Activated CD4-positive, CD25-positive, alpha-beta regulatory T cell treated with anti-CD3 and anti-CD28 coated beads, Interleukin-2, amount 50 U/mL, for 16 hours (primary cell): ENCODE measurements around the gene KMT5B.
"Not testable (repeated sequence)": the region's sequence is repeated elsewhere in the genome, so short reads cannot be mapped to it uniquely, and the experiment has no call there.

Experiments
- DNase-seq: peaks from one replicate; pipeline ENCODE4 v3.0.0-alpha.2; 2020; ENCODE audit warnings: low read depth, low spot score

KMT5B gene

DNA sequence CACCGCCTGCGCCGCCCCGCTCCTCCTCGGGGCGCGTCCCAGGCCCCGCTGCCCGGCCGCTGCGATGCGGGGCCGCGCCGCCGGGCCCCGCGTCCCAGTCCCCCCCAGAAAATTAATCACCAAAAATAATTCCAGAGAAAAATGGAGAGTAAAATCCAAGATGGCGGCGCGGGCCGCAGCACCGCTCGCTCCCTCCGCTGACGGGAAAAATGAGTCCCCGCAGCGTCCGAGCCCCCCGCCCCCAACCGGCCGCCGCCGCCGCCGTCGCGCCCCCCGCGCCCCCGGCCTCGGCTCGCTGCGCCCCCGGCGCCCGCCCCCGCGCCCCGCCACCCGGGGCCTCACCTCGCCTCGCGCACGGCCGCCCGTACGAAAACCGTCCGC is at the start of gene KMT5B:
Gene KMT5B (minus strand): TSS at position 162 of the 381 bp plus-strand sequence. CDS start 23,220 bp downstream, outside the sequence.
- no peak for DNase-seq

- DNase-seq: no peak
These were observed 49.4 kb upstream of the KMT5B start for GRCh38 chr11:68262544-68262827.

DNA sequence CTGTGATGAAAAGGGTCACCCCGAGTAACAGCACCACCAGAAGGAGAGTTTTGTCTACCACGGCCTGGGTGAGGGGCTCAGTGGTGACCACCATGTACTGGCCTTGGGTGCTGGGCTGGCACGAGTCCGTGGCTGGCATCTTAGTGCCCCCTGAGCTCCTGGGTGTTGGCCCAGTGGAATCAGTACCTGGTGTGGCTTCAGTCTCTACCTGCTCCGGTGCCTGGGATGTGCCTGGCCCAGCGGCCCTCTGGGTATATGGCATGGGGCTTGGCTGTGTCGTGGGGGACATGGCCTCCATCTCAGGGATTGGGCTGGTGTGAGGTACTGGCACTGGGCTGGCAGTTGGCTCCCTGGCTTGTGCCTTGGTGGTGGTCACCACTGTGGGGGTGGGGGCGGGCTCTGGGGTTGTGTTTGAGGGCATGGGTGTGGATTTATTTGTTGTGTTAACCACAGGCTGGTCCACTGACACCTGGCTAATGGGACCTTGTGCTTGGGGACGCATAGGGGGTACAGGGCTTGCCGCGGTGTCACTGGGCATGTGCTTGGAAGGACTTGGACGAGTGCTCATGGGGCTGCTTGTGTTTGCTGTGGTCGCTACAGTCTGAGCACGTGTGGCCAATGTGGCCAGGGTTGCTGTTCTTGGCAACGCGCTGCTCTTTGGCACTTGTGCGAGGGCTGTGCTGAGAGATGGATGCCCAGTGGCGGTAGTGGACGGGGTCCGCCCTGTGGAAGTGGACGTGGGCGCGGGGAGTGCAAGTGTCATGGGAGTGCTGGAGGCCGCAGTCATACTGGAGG is 48.9 kb upstream of the KMT5B start:
- DNase-seq: no peak

GRCh38 chr11:68261006-68261405 is 47.9 kb upstream of the KMT5B start:
- no peak for DNase-seq

- no peak for DNase-seq
These were observed 47.4 kb upstream of the KMT5B start for GRCh38 chr11:68260484-68260883.

DNA sequence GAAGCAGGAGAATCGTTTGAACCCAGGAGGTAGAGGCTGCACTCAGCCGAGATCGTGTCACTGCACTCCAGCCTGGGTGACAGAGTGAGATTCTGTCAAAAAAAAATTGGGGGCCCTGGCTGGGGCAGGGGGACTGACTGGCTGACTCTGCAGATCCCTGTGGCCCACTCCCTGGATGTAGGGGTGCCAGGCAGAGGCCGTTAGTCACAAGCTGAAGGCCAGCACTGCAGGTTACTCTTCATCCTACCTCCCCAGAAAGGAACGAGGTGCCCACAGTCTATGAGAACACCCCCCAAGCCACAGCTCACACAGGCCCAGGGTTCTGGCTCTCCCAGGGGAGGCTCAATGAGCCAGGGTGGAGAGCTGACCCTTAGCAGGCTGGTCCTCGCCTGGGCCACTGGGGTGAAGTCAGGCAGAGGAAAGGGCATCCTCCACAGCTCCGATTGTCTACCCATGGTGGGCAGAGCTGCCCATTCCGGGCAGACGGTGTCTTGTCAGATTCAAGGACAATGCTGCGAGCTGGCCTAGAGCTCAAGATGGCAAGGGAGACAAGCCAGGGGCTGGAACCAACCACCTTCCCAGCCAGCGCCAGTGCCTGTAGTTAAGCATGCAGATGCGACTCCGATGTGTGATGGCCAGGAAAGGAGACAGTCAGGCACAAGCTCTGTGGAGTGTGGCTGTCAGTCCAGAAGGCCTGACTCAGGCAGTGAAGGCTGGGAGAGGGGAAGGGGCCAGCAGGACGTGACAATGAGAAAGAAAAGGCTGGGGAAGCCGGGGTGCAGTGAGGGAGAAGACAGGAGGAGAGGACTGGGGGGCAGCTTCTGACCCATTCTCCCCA is 46.2 kb upstream of the KMT5B start:
- DNase-seq: no peak

DNA sequence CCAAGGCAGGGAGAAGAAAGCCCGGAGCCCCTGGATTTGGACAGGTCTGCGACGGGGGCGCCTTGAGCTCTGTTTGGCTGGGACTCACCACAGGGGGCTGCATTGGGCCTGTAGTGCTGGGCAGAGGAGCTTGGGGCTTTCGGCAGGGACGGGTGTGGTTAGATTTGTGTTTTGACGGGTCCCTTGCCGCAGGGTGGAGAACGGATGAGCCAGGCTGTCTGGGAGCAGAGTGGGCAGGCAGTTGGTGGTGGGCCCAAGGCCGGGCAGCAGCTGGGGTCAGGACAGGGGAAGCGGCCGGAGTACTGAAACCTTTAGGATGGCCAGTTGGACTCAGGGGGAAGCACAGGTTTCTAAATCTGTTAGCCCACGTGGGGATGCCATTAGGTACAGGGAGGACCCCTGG is 45.3 kb upstream of the KMT5B start:
- no peak for DNase-seq

DNA sequence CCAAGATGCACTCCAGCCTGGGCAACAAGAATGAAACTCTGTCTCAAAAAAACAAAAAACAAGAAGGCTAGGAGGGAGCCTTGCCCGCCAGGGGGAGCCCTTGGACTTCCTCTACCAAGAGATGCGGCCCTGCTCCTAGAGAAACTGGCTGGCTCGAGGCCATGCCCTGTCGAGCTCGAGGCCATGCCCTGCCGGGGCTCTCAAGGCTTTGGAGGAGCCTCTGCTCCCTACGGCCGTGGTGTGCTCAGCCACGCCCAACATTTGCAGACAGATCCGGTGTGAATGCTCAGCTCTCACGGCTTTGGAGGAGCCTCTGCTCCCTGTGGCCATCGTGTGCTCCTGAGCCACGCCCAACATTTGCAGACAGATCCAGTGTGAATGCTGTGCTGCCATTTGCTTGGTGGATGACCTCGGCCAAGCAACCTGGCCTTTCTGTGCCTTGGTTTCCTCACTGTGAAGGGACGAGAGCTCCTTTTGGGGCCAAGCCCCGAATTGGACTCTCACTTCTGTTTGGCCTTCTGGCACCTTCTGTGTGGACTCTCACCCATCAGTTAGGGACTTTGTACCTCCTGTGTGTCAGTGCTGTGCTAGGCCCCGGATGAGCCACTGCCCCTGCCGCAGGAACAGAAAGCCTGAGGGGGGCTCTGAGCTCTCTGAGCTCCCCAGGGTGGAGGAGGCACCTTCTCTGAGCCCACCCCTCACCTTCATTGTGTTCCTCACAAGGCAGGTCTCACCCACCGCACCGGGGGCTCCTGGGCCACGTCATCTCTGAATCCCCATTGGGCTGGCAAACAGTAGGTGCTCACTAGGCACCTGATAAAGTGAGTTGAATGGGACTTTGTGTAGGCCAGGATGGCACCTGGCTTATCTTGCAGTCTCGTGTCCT is 44.6 kb upstream of the KMT5B start:
- peak; percentile 80 for DNase-seq

DNA sequence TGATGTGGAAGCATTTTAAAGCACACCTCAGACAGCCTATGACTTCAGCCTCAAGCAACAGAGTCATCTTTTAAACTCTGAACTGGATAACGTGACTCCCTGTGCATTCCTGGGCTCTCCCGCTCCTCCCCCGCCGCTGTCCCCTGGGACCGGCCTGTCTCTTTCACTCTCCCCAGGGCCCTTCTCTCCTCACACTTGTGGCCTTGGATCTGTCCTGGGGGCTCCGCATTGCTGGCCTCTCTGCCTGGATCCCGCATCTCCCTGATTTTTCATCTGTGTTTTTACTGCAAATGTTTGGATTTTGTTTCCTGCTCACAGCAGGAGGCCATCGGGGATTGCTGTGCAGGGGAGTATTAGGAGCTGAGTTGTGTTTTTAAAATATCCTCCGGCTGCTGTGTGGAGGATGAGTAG is 43.2 kb upstream of the KMT5B start:
- no peak for DNase-seq

- no peak for DNase-seq
These were observed 42.4 kb upstream of the KMT5B start for GRCh38 chr11:68255526-68255925.

GRCh38 chr11:68254421-68254820 is 41.3 kb upstream of the KMT5B start:
- DNase-seq: no peak

- no peak for DNase-seq
These were observed 38.7 kb upstream of the KMT5B start for GRCh38 chr11:68251765-68252164.

DNA sequence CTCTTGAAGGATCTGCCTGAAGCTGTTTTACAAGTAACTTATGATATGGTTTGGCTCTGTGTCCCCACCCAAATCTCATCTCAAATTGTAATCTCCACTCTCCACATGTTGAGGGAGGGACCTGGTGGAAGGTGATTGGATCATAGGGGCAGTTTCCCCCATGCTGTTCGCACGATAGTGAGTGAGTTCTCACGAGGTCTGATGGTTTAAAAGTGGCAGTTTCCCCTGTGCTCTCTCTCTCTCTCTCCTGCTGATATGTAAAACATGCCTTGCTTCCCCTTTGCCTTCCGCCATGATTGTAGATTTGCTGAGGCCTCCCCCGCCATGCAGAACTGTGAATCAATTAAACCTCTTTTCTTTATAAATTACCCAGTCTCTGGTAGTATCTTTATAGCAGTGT is 31.8 kb upstream of the KMT5B start:
- DNase-seq: not testable (repeated sequence)

- not testable (repeated sequence) for DNase-seq
These were observed 30.8 kb upstream of the KMT5B start for GRCh38 chr11:68243847-68244246.

GRCh38 chr11:68242616-68243015 is 29.5 kb upstream of the KMT5B start:
- DNase-seq: no peak

GRCh38 chr11:68231621-68232020 is 18.5 kb upstream of the KMT5B start:
- no peak for DNase-seq

DNA sequence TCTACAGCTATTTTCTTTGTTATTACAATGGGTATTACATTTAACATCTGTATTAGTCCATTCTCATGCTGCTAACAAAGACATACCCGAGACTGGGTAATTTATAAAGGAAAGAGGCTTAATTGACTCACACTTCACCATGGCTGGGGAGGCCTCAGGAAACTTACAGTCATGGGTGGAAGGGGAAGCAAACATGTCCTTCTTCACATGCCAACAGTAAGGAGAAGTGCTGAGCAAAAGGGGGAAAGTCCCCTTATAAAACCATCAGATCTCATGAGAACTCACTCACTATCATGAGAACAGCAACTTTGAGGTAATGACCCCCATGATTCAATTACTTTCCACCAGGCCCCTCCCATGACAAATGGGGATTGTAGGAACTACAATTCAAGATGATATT is 16.5 kb upstream of the KMT5B start:
- no peak for DNase-seq

- no peak for DNase-seq
These were observed 13.3 kb upstream of the KMT5B start for GRCh38 chr11:68226421-68226820.

GRCh38 chr11:68224606-68225005 is 11.5 kb upstream of the KMT5B start:
- no peak for DNase-seq

DNA sequence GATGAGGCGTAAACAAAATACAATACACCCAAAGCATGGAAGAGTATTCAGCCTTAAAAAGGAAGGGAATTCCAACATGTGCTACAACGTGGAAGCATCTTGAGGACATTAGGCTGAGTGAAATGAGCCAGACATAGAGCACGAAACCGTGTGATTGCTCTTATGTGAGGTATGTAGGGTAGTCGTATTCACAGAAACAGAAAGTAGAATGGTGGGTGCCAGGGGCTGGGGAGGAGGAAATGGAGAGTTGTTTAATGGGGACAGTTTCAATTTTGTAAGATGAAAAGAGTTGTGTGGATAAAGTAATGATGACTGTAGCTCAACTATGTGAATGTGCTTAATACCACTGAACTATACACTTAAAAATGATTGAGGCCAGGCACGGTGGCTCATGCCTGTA is 10.2 kb upstream of the KMT5B start:
- no peak for DNase-seq

DNA sequence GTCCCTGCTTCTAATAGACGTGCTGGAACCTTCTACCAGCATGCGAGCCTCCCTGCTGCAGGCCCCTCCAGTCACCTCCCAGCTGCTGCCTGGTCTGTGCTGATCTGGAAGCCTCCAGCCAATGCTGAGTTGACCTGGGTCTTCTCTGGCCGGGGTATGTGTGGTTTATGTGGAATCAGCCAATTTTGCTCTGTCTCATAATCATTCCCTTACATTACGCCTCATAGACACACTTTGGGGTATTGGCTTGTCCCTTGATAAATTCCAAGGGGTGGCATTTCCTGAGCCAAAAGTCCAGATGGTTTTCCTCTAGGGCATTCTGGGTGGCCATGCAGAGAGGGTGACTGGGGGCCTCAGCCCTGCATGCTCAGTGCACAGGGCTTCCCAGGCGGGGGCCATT is 8.3 kb upstream of the KMT5B start:
- no peak for DNase-seq
